Fibroblast of pulmonary artery (primary cell): ENCODE results near the gene GRM8.
"Not testable (repeated sequence)": the region's sequence is repeated elsewhere in the genome, so short reads cannot be mapped to it uniquely, and the experiment has no call there.

ENCODE experiments used
- DNase-seq: peaks from one replicate; pipeline ENCODE4 v3.0.0-alpha.2; 2010; ENCODE audit warnings: low read depth
- H3K4me3 ChIP-seq: replicated peaks from 2 replicates; pipeline ENCODE4 v1.5.1; 2011; ENCODE audit warnings: low read depth, mild to moderate bottlenecking, control low read depth, low read length, moderate library complexity
- CTCF ChIP-seq: IDR thresholded peaks from 2 replicates; pipeline ENCODE4 v1.5.1; 2011; ENCODE audit warnings: mild to moderate bottlenecking, control low read depth, low read length, inconsistent platforms; ENCODE audit errors: missing control alignments

Gene GRM8

GRCh38 chr7:126930166-126930565 lies 322.6 kb downstream of the GRM8 start:
- no peak for DNase-seq
- H3K4me3 ChIP-seq: no peak overlapping the region
- no peak for TF ChIP-seq CTCF

- TF ChIP-seq CTCF: no peak
- DNase-seq: no peak
- H3K4me3 ChIP-seq: no peak overlapping the region
Measured at GRCh38 chr7:126924477-126924876, 328.3 kb downstream of the GRM8 start.

GRCh38 chr7:126911627-126912026 lies 341.1 kb downstream of the GRM8 start:
- DNase-seq, H3K4me3 ChIP-seq: not testable (repeated sequence)

- not testable (repeated sequence) for DNase-seq, H3K4me3 ChIP-seq
Measured at GRCh38 chr7:126908564-126908963, 344.2 kb downstream of the GRM8 start.

GRCh38 chr7:126907657-126908056 lies 345.1 kb downstream of the GRM8 start:
- H3K4me3 ChIP-seq, DNase-seq: not testable (repeated sequence)

- H3K4me3 ChIP-seq: not testable (repeated sequence)
Measured at GRCh38 chr7:126905255-126905654, 347.5 kb downstream of the GRM8 start.

GRCh38 chr7:126901041-126901765 lies 351.5 kb downstream of the GRM8 start:
- H3K4me3 ChIP-seq, DNase-seq: not testable (repeated sequence)

More at GRCh38 chr7:126905255-126905654, 347.5 kb downstream of the GRM8 start:
- DNase-seq: not testable (repeated sequence)

- H3K4me3 ChIP-seq, DNase-seq: not testable (repeated sequence)
Measured at GRCh38 chr7:126887980-126888379, 364.8 kb downstream of the GRM8 start.

- not testable (repeated sequence) for DNase-seq, H3K4me3 ChIP-seq
Measured at GRCh38 chr7:126887560-126887959, 365.2 kb downstream of the GRM8 start.

GRCh38 chr7:126882730-126883129 lies 370.0 kb downstream of the GRM8 start:
- not testable (repeated sequence) for DNase-seq, H3K4me3 ChIP-seq

- not testable (repeated sequence) for H3K4me3 ChIP-seq, DNase-seq
Measured at GRCh38 chr7:126881908-126882307, 370.8 kb downstream of the GRM8 start.

- no peak for TF ChIP-seq CTCF
- no peak overlapping the region for H3K4me3 ChIP-seq
Measured at GRCh38 chr7:126881315-126881714, 371.4 kb downstream of the GRM8 start.

GRCh38 chr7:126876536-126876935 lies 376.2 kb downstream of the GRM8 start:
- not testable (repeated sequence) for H3K4me3 ChIP-seq, DNase-seq

More at GRCh38 chr7:126881315-126881714, 371.4 kb downstream of the GRM8 start:
- no peak for DNase-seq
